Right atrium auricular region (tissue), 2 donors: Measurements from ENCODE around the gene EPHA7. TPM values are rescaled to one million over a fixed set of nuclear protein-coding genes. Genes with fewer than 3 reads are reported as not detected.

Experiments
- DNase-seq: peaks from one replicate; pipeline ENCODE4 v3.0.0-alpha.2; 2019; ENCODE audit warnings: low spot score
- H3K27ac ChIP-seq, 2 donors: fragments of 200-600 bp; sonication (generic); 1 replicate in 1 of 2; 2 replicates in 1 of 2; pipeline ENCODE4 v1.5.1; 2016 to 2019
- H3K27me3 ChIP-seq, 2 donors: fragments of 200-600 bp; sonication (generic); one replicate each; pipeline versions ENCODE4 v1.5.1 to v1.6.0; 2017 to 2019
- H3K36me3 ChIP-seq: fragments of 200-600 bp; sonication (generic); one replicate; pipeline ENCODE4 v1.5.1; 2016
- H3K4me1 ChIP-seq, 2 donors: fragments of 200-600 bp; sonication (generic); one replicate each; pipeline versions ENCODE4 v1.5.1 to v1.6.0; 2017 to 2019
- H3K4me3 ChIP-seq, 2 donors: fragments of 200-600 bp; sonication (generic); 1 replicate in 1 of 2; 2 replicates in 1 of 2; pipeline ENCODE4 v1.5.1; 2017 to 2019; ENCODE audit warnings: mild to moderate bottlenecking in 1 of 2, moderate library complexity in 1 of 2
- H3K9me3 ChIP-seq, 2 donors: fragments of 200-600 bp; sonication (generic); one replicate each; pipeline ENCODE4 v1.5.1; 2019
- total RNA-seq, 2 donors: library from RNA; depleted of rRNA; stranded (reverse); fragments of >200 nt; gene quantifications; one replicate each; pipeline ENCODE4 v1.1.0, GENCODE V29; 2016
- TF ChIP-seq, protein P1 (sequence below), 2 donors: fragments of 200-600 bp; sonication (generic); IDR thresholded peaks; one replicate each; pipeline ENCODE4 v1.5.1; 2019; ENCODE audit warnings: antibody characterized with exemption in 2 of 2

Gene EPHA7
- total RNA-seq, 2 donors from 2014 or later, result 8.4 to 8.8 TPM

DNA sequence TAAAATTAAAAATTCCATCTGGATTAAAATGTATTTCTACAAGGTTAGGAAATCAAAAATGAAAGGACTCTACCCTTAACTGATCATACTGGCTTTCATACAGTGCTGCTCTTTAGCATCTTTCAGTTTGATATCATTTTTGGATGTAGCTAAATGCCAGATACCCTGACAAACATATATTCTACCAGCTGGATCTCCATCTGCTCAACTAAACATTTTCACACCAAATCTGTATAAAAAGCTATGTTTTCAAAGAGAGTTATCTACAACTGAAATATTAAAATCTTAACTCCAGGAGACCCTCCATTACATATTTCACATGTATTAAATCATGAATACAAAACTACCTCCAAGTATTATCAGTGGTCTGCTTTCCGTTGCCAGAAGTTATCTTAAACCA, 95.7 kb downstream of the EPHA7 start:
- no peaks in the 10 kb centered on the region for H3K4me1 ChIP-seq
- no peak overlapping the region for H3K4me3 ChIP-seq
- TF ChIP-seq, protein P1, sequence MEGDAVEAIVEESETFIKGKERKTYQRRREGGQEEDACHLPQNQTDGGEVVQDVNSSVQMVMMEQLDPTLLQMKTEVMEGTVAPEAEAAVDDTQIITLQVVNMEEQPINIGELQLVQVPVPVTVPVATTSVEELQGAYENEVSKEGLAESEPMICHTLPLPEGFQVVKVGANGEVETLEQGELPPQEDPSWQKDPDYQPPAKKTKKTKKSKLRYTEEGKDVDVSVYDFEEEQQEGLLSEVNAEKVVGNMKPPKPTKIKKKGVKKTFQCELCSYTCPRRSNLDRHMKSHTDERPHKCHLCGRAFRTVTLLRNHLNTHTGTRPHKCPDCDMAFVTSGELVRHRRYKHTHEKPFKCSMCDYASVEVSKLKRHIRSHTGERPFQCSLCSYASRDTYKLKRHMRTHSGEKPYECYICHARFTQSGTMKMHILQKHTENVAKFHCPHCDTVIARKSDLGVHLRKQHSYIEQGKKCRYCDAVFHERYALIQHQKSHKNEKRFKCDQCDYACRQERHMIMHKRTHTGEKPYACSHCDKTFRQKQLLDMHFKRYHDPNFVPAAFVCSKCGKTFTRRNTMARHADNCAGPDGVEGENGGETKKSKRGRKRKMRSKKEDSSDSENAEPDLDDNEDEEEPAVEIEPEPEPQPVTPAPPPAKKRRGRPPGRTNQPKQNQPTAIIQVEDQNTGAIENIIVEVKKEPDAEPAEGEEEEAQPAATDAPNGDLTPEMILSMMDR (IDR thresholded peaks at IDR 0.05), result no peak
- H3K27ac ChIP-seq, result no peak overlapping the region
- no peaks in the 10 kb centered on the region for H3K36me3 ChIP-seq
- H3K27me3 ChIP-seq, result no peaks in the 10 kb centered on the region
- no peak for DNase-seq
- no peaks in the 10 kb centered on the region for H3K9me3 ChIP-seq

DNA sequence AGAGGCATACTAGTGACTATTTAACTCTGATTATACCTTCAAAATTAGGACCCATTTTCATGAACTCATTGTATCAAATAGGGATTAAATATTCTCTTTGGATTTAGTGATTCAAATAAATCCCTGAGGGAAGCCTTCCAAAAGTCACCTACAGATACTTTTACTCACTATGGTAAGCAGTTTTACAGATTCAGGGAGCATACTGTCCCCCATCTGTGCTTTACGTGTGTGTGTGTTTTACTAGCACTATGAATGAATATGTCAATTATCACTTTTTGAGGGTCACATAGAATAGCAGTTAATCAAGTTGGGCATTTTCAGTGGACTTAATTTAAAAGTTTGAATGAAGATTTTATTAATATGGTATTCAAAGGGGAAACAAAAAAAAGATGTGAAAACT, 96.7 kb downstream of the EPHA7 start:
- H3K4me3 ChIP-seq, result no peak overlapping the region
- H3K4me1 ChIP-seq, result no peaks in the 10 kb centered on the region
- no peak overlapping the region for H3K27ac ChIP-seq
- TF ChIP-seq, protein P1 (IDR thresholded peaks at IDR 0.05), result no peak
- no peaks in the 10 kb centered on the region for H3K9me3 ChIP-seq
- DNase-seq, result no peak
- no peaks in the 10 kb centered on the region for H3K27me3 ChIP-seq
- H3K36me3 ChIP-seq, result no peaks in the 10 kb centered on the region

DNA sequence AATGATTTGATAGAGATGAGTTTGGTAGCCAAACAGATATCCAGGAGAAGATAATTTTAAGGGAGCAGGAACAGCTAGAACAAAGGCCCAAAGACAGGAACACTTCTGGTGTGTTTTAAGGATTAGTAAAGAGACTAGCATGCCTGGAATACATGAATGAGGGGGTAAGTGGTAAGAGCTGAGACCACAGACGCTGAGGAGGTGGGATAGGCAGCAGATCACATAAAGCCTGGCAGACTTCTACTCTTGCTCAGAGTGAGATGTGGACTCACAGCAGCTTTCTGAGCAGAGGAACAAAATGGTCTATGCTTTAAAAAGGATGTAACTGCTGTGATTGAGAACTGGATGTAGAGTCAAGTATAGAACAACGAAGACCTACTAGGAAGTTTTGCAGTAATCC, 100.1 kb downstream of the EPHA7 start:
- DNase-seq, result no peak
- H3K4me3 ChIP-seq, result no peak overlapping the region
- no peaks in the 10 kb centered on the region for H3K27me3 ChIP-seq
- H3K4me1 ChIP-seq, result no peaks in the 10 kb centered on the region
- no peaks in the 10 kb centered on the region for H3K9me3 ChIP-seq
- no peaks in the 10 kb centered on the region for H3K36me3 ChIP-seq
- TF ChIP-seq, protein P1 (IDR thresholded peaks at IDR 0.05), result no peak
- no peak overlapping the region for H3K27ac ChIP-seq

DNA sequence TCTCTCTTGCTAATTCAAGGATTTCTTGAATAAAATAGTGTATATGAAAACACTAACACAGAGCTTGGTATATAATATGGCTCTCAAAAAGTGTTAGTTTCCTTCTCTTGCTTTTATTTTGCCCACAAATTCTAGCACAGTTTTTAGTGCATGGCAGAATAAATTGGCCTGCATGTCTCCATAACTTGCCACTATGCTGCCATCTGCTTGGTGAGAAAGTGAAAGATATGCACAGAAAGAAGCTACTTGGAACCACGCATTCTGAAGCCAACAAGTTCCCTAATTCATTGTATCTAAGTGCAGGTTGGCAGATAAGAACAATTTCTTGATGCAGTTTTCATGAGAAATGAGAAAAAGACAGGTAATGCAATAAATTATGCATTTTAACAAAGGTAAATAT, 101.2 kb downstream of the EPHA7 start:
- no peak overlapping the region for H3K4me3 ChIP-seq
- H3K9me3 ChIP-seq, result no peaks in the 10 kb centered on the region
- H3K27me3 ChIP-seq, result no peaks in the 10 kb centered on the region
- no peak overlapping the region for H3K27ac ChIP-seq
- H3K4me1 ChIP-seq, result no peaks in the 10 kb centered on the region
- H3K36me3 ChIP-seq, result no peaks in the 10 kb centered on the region
- DNase-seq, result no peak
- TF ChIP-seq, protein P1 (IDR thresholded peaks at IDR 0.05), result no peak

DNA sequence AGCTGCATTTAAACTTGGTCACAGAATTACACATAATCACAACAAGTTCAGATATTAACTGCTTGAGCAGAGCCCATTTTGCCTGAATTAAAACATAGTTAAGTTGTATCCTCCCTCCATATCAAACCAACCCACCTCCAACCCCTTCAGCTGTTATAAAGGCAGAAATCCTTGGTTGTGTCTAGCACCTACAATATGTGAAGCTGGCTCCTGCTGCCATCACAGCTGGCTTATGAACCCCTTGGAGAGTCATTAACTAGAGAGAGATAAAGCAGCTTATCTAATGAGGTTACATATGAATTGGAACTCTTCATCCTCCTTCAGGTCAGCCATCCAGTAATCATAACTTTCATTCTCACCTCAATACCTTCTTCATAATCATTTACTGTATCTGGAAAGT, 101.8 kb downstream of the EPHA7 start:
- no peak overlapping the region for H3K27ac ChIP-seq
- H3K27me3 ChIP-seq, result no peaks in the 10 kb centered on the region
- H3K4me1 ChIP-seq, result no peaks in the 10 kb centered on the region
- no peaks in the 10 kb centered on the region for H3K9me3 ChIP-seq
- DNase-seq, result no peak
- no peaks in the 10 kb centered on the region for H3K36me3 ChIP-seq
- TF ChIP-seq, protein P1 (IDR thresholded peaks at IDR 0.05), result no peak
- H3K4me3 ChIP-seq, result no peak overlapping the region
